ENCODE measurements around the gene SARNP. TPM values are rescaled to one million over a fixed set of nuclear protein-coding genes. Genes with fewer than 3 reads are reported as not detected.
A peak's percentile ranks its signal among the peaks of the same experiment; 100 is the strongest.

Gene SARNP
- total RNA-seq, 4 donors from 2014 or later: 38.0 to 50.7 (median 45.0) TPM

- H3K4me3 ChIP-seq: peak overlapping the region in 1 of 4 donors; percentile 79
Observed at GRCh38 chr12:55828357-55828756, 10.8 kb upstream of the SARNP start.

GRCh38 chr12:55827806-55828205, 10.3 kb upstream of the SARNP start:
- Histone ChIP-seq H3K36me3 (peaks cover 0 to 3% (median 0%) of the 10 kb centered on the region in 4 donors), H3K9me3 (no peaks in the 10 kb centered on the region), H3K4me1 (peaks cover 6 to 63% (median 38%) of the 10 kb centered on the region in 4 donors), H3K4me3 (no peak overlapping the region), H3K27me3 (no peaks in the 10 kb centered on the region), H3K27ac (peak overlapping the region in 1 of 4 donors; percentile 97)
- TF ChIP-seq EP300 (IDR thresholded peaks at IDR 0.05; ENCODE audit: low read depth): no peak
- no peak for TF ChIP-seq CTCF (IDR thresholded peaks at IDR 0.05)
- TF ChIP-seq POLR2A (IDR thresholded peaks at IDR 0.05): no peak
- no peak for TF ChIP-seq POLR2AphosphoS5 (IDR thresholded peaks at IDR 0.05)
- DNase-seq: no peak
- in situ Hi-C loops (cut with MboI; ENCODE audit: low pct_ligation_motif_present in 1 of 4, low pct_unique_long_range_greater_than_20kb in 1 of 4, low sequenced_read_pairs in 3 of 4) (no loop called here), intact Hi-C loops (cut with DNase I; ENCODE audit: low total_unique reads) (loop anchor here (10.0 kb wide), 1 partner anchor 83 kb away; the partner anchor contains the start of gene GDF11)
- WGBS, 2 donors (ENCODE audit: low coverage in 1 of 2): 88% methylated on average over 15 of the region's 15 CpGs; no CpG with 5 or more reads in 1 of the 2 donors

More at GRCh38 chr12:55828357-55828756, 10.8 kb upstream of the SARNP start:
- TF ChIP-seq POLR2AphosphoS5 (IDR thresholded peaks at IDR 0.05): no peak
- TF ChIP-seq CTCF (IDR thresholded peaks at IDR 0.05): no peak
- TF ChIP-seq POLR2A (IDR thresholded peaks at IDR 0.05): no peak
- DNase-seq: no peak
- 92% methylated on average over 5 of the region's 5 CpGs; no CpG with 5 or more reads in 1 of the 2 donors for WGBS, 2 donors (ENCODE audit: low coverage in 1 of 2)
- no peaks in the 10 kb centered on the region for H3K27me3 ChIP-seq
- H3K36me3 ChIP-seq: no peaks in the 10 kb centered on the region
- no peaks in the 10 kb centered on the region for H3K9me3 ChIP-seq
- intact Hi-C loops (cut with DNase I; ENCODE audit: low total_unique reads): loop anchor here (10.0 kb wide), 1 partner anchor 84 kb away; the partner anchor contains the start of gene GDF11
- H3K27ac ChIP-seq: peak overlapping the region; percentile 95 to 97 (median 96)
- H3K4me1 ChIP-seq: peaks cover 6 to 63% (median 38%) of the 10 kb centered on the region in 4 donors
- in situ Hi-C loops (cut with MboI; ENCODE audit: low pct_ligation_motif_present in 1 of 4, low pct_unique_long_range_greater_than_20kb in 1 of 4, low sequenced_read_pairs in 3 of 4): no loop called here

- Histone ChIP-seq H3K36me3 (peaks cover 0 to 33% (median 13%) of the 10 kb centered on the region in 4 donors), H3K27me3 (no peaks in the 10 kb centered on the region), H3K9me3 (no peaks in the 10 kb centered on the region), H3K4me1 (peaks cover 0 to 47% (median 29%) of the 10 kb centered on the region in 4 donors), H3K4me3 (no peak overlapping the region), H3K27ac (peak overlapping the region in 1 of 4 donors; percentile 24)
- intact Hi-C loops (cut with DNase I; ENCODE audit: low total_unique reads) (loop anchor here (10.0 kb wide), 1 partner anchor 80 kb away; the partner anchor contains the start of gene GDF11), in situ Hi-C loops (cut with MboI; ENCODE audit: low pct_ligation_motif_present in 1 of 4, low pct_unique_long_range_greater_than_20kb in 1 of 4, low sequenced_read_pairs in 3 of 4) (loop anchor here in 1 of 4 donors (25.0 kb wide), 1 partner anchor 113 kb away; the partner anchor contains the start of genes DGKA and PYM1)
- TF ChIP-seq EP300 (IDR thresholded peaks at IDR 0.05; ENCODE audit: low read depth) (no peak), POLR2A (IDR thresholded peaks at IDR 0.05) (no peak), CTCF (IDR thresholded peaks at IDR 0.05) (no peak), POLR2AphosphoS5 (IDR thresholded peaks at IDR 0.05) (no peak)
- DNase-seq: no peak
- 81 to 85% methylated on average over 4 to 5 of the region's 5 CpGs for WGBS, 2 donors (ENCODE audit: low coverage in 1 of 2)
Observed at GRCh38 chr12:55824726-55825125, 7.2 kb upstream of the SARNP start.

GRCh38 chr12:55823419-55823818, 5.9 kb upstream of the SARNP start:
- no peak for DNase-seq
- WGBS, 2 donors (ENCODE audit: low coverage in 1 of 2): 62 to 72% methylated on average over 4 of the region's 4 CpGs
- H3K27ac ChIP-seq: no peak overlapping the region
- no peak overlapping the region for H3K4me3 ChIP-seq
- in situ Hi-C loops (cut with MboI; ENCODE audit: low pct_ligation_motif_present in 1 of 4, low pct_unique_long_range_greater_than_20kb in 1 of 4, low sequenced_read_pairs in 3 of 4) (loop anchor here in 1 of 4 donors (25.0 kb wide), 1 partner anchor 114 kb away; the partner anchor contains the start of genes DGKA and PYM1), intact Hi-C loops (cut with DNase I; ENCODE audit: low total_unique reads) (loop anchor here (10.0 kb wide), 1 partner anchor 79 kb away; the partner anchor contains the start of gene GDF11)
- no peaks in the 10 kb centered on the region for H3K9me3 ChIP-seq
- H3K27me3 ChIP-seq: no peaks in the 10 kb centered on the region
- peaks cover 0 to 33% (median 13%) of the 10 kb centered on the region in 4 donors for H3K36me3 ChIP-seq
- H3K4me1 ChIP-seq: peaks cover 0 to 54% (median 33%) of the 10 kb centered on the region in 4 donors
- TF ChIP-seq POLR2A (IDR thresholded peaks at IDR 0.05) (no peak), POLR2AphosphoS5 (IDR thresholded peaks at IDR 0.05) (no peak), CTCF (IDR thresholded peaks at IDR 0.05) (no peak), EP300 (IDR thresholded peaks at IDR 0.05; ENCODE audit: low read depth) (no peak)

Measured in transverse colon (tissue), 4 donors.